ENCODE measurements around the gene SYNDIG1.
"Not testable (repeated sequence)": the region's sequence is repeated elsewhere in the genome, so short reads cannot be mapped to it uniquely, and the experiment has no call there.

The SYNDIG1 gene

DNA sequence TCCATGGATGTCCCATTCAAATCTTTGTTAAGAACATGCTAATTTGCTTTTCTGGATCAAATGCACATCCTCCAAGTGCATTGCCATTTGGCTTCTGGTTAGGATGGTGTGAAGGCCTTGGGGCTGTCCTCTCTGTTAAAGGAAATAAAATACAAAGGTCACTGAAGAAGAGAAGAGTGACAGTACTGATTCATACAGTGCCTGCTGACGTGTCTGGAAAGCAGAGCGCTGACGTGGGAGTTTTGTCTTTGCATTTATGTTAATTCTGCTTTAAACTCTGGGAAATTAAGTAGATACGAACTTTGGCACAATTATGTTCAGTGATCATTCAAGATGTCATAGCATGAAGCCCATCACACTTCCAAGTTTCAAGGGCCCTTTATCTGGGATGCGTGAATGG lies 33.2 kb downstream of the SYNDIG1 start:
- Histone ChIP-seq H3K4me3 (ENCODE audit: low read length) (no peak overlapping the region), H3K36me3 (ENCODE audit: control insufficient read depth, insufficient read depth, low read length) (no peaks in the 10 kb centered on the region), H3K27ac (ENCODE audit: low read length) (no peak overlapping the region), H3K27me3 (ENCODE audit: control insufficient read depth, insufficient read depth, low read length) (no peaks in the 10 kb centered on the region), H3K4me1 (ENCODE audit: control insufficient read depth, insufficient read depth, low read length) (no peaks in the 10 kb centered on the region), H3K9me3 (ENCODE audit: control insufficient read depth, insufficient read depth, low read length) (no peaks in the 10 kb centered on the region)
- no peak for DNase-seq (ENCODE audit: low read depth, low spot score)
- WGBS (ENCODE audit: insufficient coverage, insufficient read length): no CpG with 5 or more reads among the region's 5 CpGs

GRCh38 chr20:24503352-24503931 lies 34.0 kb downstream of the SYNDIG1 start:
- H3K27ac ChIP-seq (ENCODE audit: low read length): no peak overlapping the region
- no peak for DNase-seq (ENCODE audit: low read depth, low spot score)
- H3K36me3 ChIP-seq (ENCODE audit: control insufficient read depth, insufficient read depth, low read length): no peaks in the 10 kb centered on the region
- H3K4me1 ChIP-seq (ENCODE audit: control insufficient read depth, insufficient read depth, low read length): no peaks in the 10 kb centered on the region
- no CpG with 5 or more reads among the region's 9 CpGs for WGBS (ENCODE audit: insufficient coverage, insufficient read length)
- H3K27me3 ChIP-seq (ENCODE audit: control insufficient read depth, insufficient read depth, low read length): no peaks in the 10 kb centered on the region
- no peak overlapping the region for H3K4me3 ChIP-seq (ENCODE audit: low read length)
- H3K9me3 ChIP-seq (ENCODE audit: control insufficient read depth, insufficient read depth, low read length): no peaks in the 10 kb centered on the region

- Histone ChIP-seq H3K9me3 (ENCODE audit: control insufficient read depth, insufficient read depth, low read length) (no peaks in the 10 kb centered on the region), H3K27me3 (ENCODE audit: control insufficient read depth, insufficient read depth, low read length) (no peaks in the 10 kb centered on the region), H3K27ac (ENCODE audit: low read length) (no peak overlapping the region), H3K4me3 (ENCODE audit: low read length) (no peak overlapping the region), H3K4me1 (ENCODE audit: control insufficient read depth, insufficient read depth, low read length) (no peaks in the 10 kb centered on the region), H3K36me3 (ENCODE audit: control insufficient read depth, insufficient read depth, low read length) (no peaks in the 10 kb centered on the region)
- no CpG with 5 or more reads among the region's 21 CpGs for WGBS (ENCODE audit: insufficient coverage, insufficient read length)
- no peak for DNase-seq (ENCODE audit: low read depth, low spot score)
These were observed 35.2 kb downstream of the SYNDIG1 start for GRCh38 chr20:24504331-24505285.

GRCh38 chr20:24506146-24506545 lies 36.7 kb downstream of the SYNDIG1 start:
- Histone ChIP-seq H3K9me3 (ENCODE audit: control insufficient read depth, insufficient read depth, low read length) (no peaks in the 10 kb centered on the region), H3K36me3 (ENCODE audit: control insufficient read depth, insufficient read depth, low read length) (no peaks in the 10 kb centered on the region), H3K27ac (ENCODE audit: low read length) (no peak overlapping the region), H3K27me3 (ENCODE audit: control insufficient read depth, insufficient read depth, low read length) (no peaks in the 10 kb centered on the region), H3K4me3 (ENCODE audit: low read length) (no peak overlapping the region), H3K4me1 (ENCODE audit: control insufficient read depth, insufficient read depth, low read length) (no peaks in the 10 kb centered on the region)
- WGBS (ENCODE audit: insufficient coverage, insufficient read length): no CpG with 5 or more reads among the region's 3 CpGs
- no peak for DNase-seq (ENCODE audit: low read depth, low spot score)

DNA sequence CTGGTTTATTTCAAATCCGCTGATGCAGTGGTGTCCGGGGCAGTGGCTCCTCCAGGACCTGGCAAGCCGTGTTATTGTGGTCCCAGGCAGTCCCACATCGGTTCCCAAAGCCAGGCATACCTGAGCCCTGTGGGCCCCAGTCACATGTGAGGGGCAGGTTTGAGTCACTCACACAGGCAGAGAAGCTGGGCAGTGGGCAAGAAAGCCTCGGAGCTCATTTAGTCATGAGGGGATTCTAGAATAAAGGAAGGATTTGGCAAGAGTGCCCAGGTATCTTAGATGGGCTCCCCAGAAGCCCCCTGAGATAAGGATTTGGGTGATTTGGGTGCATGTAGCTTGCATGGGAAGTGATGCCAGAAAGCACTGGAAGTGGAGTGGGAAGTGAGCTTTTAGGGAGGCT lies 37.3 kb downstream of the SYNDIG1 start:
- H3K4me3 ChIP-seq (ENCODE audit: low read length): no peak overlapping the region

DNA sequence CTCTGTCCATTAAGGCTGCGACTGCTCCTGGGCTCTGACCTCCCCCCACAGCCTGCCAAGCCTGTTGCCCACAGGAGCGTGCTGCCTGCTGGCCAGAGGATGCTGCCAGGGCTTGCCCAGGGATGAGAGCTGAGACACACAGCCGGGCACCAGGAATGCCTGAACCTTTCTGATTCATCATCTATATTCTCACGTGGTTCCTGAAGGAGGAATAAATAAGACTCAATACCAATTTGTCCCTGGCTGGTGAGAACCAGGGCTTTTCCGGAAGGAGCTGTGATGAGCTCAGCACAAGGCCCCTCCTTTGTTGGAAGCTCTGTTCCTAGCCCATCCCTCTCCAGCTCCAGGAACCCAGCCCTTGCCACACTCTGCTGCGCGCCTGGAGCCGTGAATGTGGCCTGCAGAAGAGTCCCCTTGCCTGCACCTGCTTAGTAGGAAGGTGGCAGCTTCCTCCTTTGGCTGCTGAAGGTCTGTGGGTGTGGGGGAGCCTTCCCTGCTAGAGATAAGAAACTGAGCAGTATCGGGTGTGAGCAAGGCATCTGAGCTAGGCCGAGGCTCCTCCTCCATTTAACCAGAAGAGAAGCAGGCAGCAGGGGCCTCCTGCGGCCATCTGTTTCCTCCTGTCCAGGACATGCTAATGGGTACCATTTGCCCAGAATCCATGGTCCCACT lies 37.9 kb downstream of the SYNDIG1 start:
- Histone ChIP-seq H3K4me3 (ENCODE audit: low read length) (no peak overlapping the region), H3K27me3 (ENCODE audit: control insufficient read depth, insufficient read depth, low read length) (no peaks in the 10 kb centered on the region), H3K9me3 (ENCODE audit: control insufficient read depth, insufficient read depth, low read length) (no peaks in the 10 kb centered on the region), H3K27ac (ENCODE audit: low read length) (no peak overlapping the region), H3K4me1 (ENCODE audit: control insufficient read depth, insufficient read depth, low read length) (no peaks in the 10 kb centered on the region), H3K36me3 (ENCODE audit: control insufficient read depth, insufficient read depth, low read length) (no peaks in the 10 kb centered on the region)
- no peak for DNase-seq (ENCODE audit: low read depth, low spot score)
- WGBS (ENCODE audit: insufficient coverage, insufficient read length): no CpG with 5 or more reads among the region's 11 CpGs

More for the DNA sequence above, 37.3 kb downstream of the SYNDIG1 start:
- Histone ChIP-seq H3K27me3 (ENCODE audit: control insufficient read depth, insufficient read depth, low read length) (no peaks in the 10 kb centered on the region), H3K4me1 (ENCODE audit: control insufficient read depth, insufficient read depth, low read length) (no peaks in the 10 kb centered on the region), H3K27ac (ENCODE audit: low read length) (no peak overlapping the region), H3K9me3 (ENCODE audit: control insufficient read depth, insufficient read depth, low read length) (no peaks in the 10 kb centered on the region), H3K36me3 (ENCODE audit: control insufficient read depth, insufficient read depth, low read length) (no peaks in the 10 kb centered on the region)
- no peak for DNase-seq (ENCODE audit: low read depth, low spot score)
- WGBS (ENCODE audit: insufficient coverage, insufficient read length): no CpG with 5 or more reads among the region's 5 CpGs

GRCh38 chr20:24512441-24512840 lies 43.0 kb downstream of the SYNDIG1 start:
- not testable (repeated sequence) for H3K27ac ChIP-seq (ENCODE audit: low read length)

DNA sequence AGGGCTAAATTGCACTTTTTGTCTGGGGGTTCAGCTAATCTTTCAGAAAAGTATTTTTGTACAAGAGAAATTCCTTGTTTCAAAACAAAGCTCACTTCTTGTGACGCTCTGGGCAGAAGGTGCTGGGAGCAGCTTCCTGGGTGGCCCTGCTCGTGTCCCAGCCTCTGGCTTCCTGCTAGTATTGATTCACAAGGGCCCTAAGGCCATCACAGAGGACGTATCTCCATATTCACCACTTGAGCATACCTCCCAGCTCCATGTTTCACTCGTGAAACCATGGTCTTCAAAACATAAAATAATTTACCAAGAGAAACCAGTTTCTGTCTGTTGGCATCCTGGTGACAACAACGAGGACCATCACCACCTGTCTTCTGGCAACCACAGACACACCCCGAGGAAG lies 49.1 kb downstream of the SYNDIG1 start:
- WGBS (ENCODE audit: insufficient coverage, insufficient read length): no CpG with 5 or more reads among the region's 6 CpGs

More at GRCh38 chr20:24512441-24512840, 43.0 kb downstream of the SYNDIG1 start:
- H3K36me3 ChIP-seq (ENCODE audit: control insufficient read depth, insufficient read depth, low read length); H3K9me3 ChIP-seq (ENCODE audit: control insufficient read depth, insufficient read depth, low read length); DNase-seq (ENCODE audit: low read depth, low spot score); H3K27me3 ChIP-seq (ENCODE audit: control insufficient read depth, insufficient read depth, low read length); H3K4me3 ChIP-seq (ENCODE audit: low read length); H3K4me1 ChIP-seq (ENCODE audit: control insufficient read depth, insufficient read depth, low read length): not testable (repeated sequence)
- no CpG with 5 or more reads among the region's 11 CpGs for WGBS (ENCODE audit: insufficient coverage, insufficient read length)

DNA sequence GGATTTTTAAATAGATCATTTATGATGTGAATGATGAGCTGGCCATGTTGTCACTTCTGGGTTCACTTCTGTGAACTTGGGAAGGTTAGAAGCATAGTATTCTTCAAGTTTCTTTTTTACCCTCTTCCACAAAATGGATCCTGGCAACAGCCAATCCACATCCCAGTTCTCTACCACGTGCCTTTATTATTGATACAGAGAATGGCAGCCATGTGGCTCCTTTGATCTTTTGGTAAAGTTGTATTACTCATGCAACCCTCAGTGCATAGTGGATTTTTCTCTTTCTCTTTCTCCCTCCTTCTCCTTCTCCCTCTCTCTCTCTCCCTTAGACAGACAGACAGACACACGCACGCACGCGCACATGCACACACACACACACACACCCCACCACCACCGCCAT lies 50.0 kb downstream of the SYNDIG1 start:
- Histone ChIP-seq H3K4me1 (ENCODE audit: control insufficient read depth, insufficient read depth, low read length) (no peaks in the 10 kb centered on the region), H3K27me3 (ENCODE audit: control insufficient read depth, insufficient read depth, low read length) (no peaks in the 10 kb centered on the region), H3K9me3 (ENCODE audit: control insufficient read depth, insufficient read depth, low read length) (no peaks in the 10 kb centered on the region), H3K4me3 (ENCODE audit: low read length) (no peak overlapping the region), H3K27ac (ENCODE audit: low read length) (no peak overlapping the region), H3K36me3 (ENCODE audit: control insufficient read depth, insufficient read depth, low read length) (no peaks in the 10 kb centered on the region)
- DNase-seq (ENCODE audit: low read depth, low spot score): no peak
- WGBS (ENCODE audit: insufficient coverage, insufficient read length): no CpG with 5 or more reads among the region's 6 CpGs

More for the DNA sequence above, 49.1 kb downstream of the SYNDIG1 start:
- H3K27ac ChIP-seq (ENCODE audit: low read length): no peak overlapping the region
- H3K36me3 ChIP-seq (ENCODE audit: control insufficient read depth, insufficient read depth, low read length): no peaks in the 10 kb centered on the region
- DNase-seq (ENCODE audit: low read depth, low spot score): no peak
- no peak overlapping the region for H3K4me3 ChIP-seq (ENCODE audit: low read length)
- no peaks in the 10 kb centered on the region for H3K9me3 ChIP-seq (ENCODE audit: control insufficient read depth, insufficient read depth, low read length)
- H3K4me1 ChIP-seq (ENCODE audit: control insufficient read depth, insufficient read depth, low read length): no peaks in the 10 kb centered on the region
- H3K27me3 ChIP-seq (ENCODE audit: control insufficient read depth, insufficient read depth, low read length): no peaks in the 10 kb centered on the region

DNA sequence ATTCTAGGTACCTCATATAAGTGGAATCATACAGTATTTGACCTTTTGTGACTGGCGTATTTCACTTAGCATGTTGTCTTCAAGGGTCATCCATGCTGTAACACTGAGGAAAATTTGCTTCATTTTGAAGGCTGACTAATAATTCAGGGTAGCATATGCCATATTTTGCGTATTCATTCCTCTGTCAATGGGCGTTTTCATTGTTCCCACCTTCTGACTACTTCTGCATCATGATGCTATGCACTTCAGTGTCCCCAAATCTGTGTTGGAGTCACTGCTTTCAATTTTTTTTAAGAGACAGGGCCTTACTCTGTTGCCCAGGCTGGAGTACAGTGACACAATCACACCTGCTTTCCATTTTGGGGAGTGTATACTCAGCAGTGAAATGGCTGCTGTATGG lies 51.6 kb downstream of the SYNDIG1 start:
- Histone ChIP-seq H3K9me3 (ENCODE audit: control insufficient read depth, insufficient read depth, low read length) (no peaks in the 10 kb centered on the region), H3K27me3 (ENCODE audit: control insufficient read depth, insufficient read depth, low read length) (no peaks in the 10 kb centered on the region), H3K27ac (ENCODE audit: low read length) (no peak overlapping the region), H3K36me3 (ENCODE audit: control insufficient read depth, insufficient read depth, low read length) (no peaks in the 10 kb centered on the region), H3K4me3 (ENCODE audit: low read length) (no peak overlapping the region), H3K4me1 (ENCODE audit: control insufficient read depth, insufficient read depth, low read length) (no peaks in the 10 kb centered on the region)
- WGBS (ENCODE audit: insufficient coverage, insufficient read length): no CpG with 5 or more reads among the region's 3 CpGs
- DNase-seq (ENCODE audit: low read depth, low spot score): no peak

Measured in iPS DF 6.9 (cell line).